Kidney epithelial cell (primary cell): ENCODE measurements around the gene ST6GALNAC3. TPM values are rescaled to one million over a fixed set of nuclear protein-coding genes. Genes with fewer than 3 reads are reported as not detected.

Experiments used
- DNase-seq: peaks from one replicate; pipeline ENCODE4 v3.0.0-alpha.2; 2010; ENCODE audit warnings: low read depth
- H3K27me3 ChIP-seq: 2 replicates; pipeline ENCODE4 v1.6.0; 2011; ENCODE audit warnings: low read length; ENCODE audit not compliant: control insufficient read depth, insufficient read depth
- H3K36me3 ChIP-seq: 2 replicates; pipeline ENCODE4 v1.5.1; 2011; ENCODE audit warnings: low read length; ENCODE audit not compliant: control insufficient read depth, insufficient read depth
- H3K4me3 ChIP-seq: 2 replicates; pipeline ENCODE4 v1.5.1; 2011; ENCODE audit warnings: low read depth, mild to moderate bottlenecking, control low read depth, low read length
- CTCF ChIP-seq: IDR thresholded peaks from 2 replicates; pipeline ENCODE4 v1.5.1; 2011; ENCODE audit warnings: mild to moderate bottlenecking, moderate library complexity, low read length, control low read depth, inconsistent platforms; ENCODE audit not compliant: insufficient read depth, poor library complexity, severe bottlenecking
- total RNA-seq: library from RNA; depleted of rRNA; stranded (reverse); fragments of >200 nt; gene quantifications from 2 replicates; pipeline ENCODE4 v1.2.3, GENCODE V29; 2015

Gene ST6GALNAC3
- total RNA-seq, 1 donor from 2014 or later: 4.1 TPM

GRCh38 chr1:76290271-76290670 is 215.7 kb downstream of the ST6GALNAC3 start:
- no peak for DNase-seq
- no peak overlapping the region for H3K4me3 ChIP-seq
- TF ChIP-seq CTCF: no peak
- H3K36me3 ChIP-seq: no peaks in the 10 kb centered on the region
- H3K27me3 ChIP-seq: no peaks in the 10 kb centered on the region

- TF ChIP-seq CTCF: no peak
- no peaks in the 10 kb centered on the region for H3K27me3 ChIP-seq
- no peaks in the 10 kb centered on the region for H3K36me3 ChIP-seq
- H3K4me3 ChIP-seq: no peak overlapping the region
- DNase-seq: no peak
Measured at GRCh38 chr1:76291191-76291590, 216.6 kb downstream of the ST6GALNAC3 start.

GRCh38 chr1:76291737-76292136 is 217.2 kb downstream of the ST6GALNAC3 start:
- Histone ChIP-seq H3K4me3 (no peak overlapping the region), H3K36me3 (no peaks in the 10 kb centered on the region), H3K27me3 (no peaks in the 10 kb centered on the region)
- no peak for TF ChIP-seq CTCF
- DNase-seq: no peak

- no peaks in the 10 kb centered on the region for H3K36me3 ChIP-seq
- H3K27me3 ChIP-seq: no peaks in the 10 kb centered on the region
- TF ChIP-seq CTCF: no peak
- peak; percentile 51 for DNase-seq
- H3K4me3 ChIP-seq: no peak overlapping the region
Measured at GRCh38 chr1:76292418-76293184, 218.1 kb downstream of the ST6GALNAC3 start.

- no peak for DNase-seq
- TF ChIP-seq CTCF: no peak
- Histone ChIP-seq H3K4me3 (no peak overlapping the region), H3K27me3 (no peaks in the 10 kb centered on the region), H3K36me3 (no peaks in the 10 kb centered on the region)
Measured at GRCh38 chr1:76293831-76294230, 219.3 kb downstream of the ST6GALNAC3 start.
